NB4 (cell line): ENCODE data around the gene CACNG4.

Source experiments
- DNase-seq: peaks from one replicate; pipeline ENCODE4 v3.0.0; 2010; ENCODE audit warnings: low read depth
- H3K4me3 ChIP-seq: one replicate; pipeline ENCODE4 v1.5.1; 2011; ENCODE audit warnings: mild to moderate bottlenecking, low read depth, low read length, moderate library complexity
- MYC ChIP-seq: IDR thresholded peaks from 2 replicates; pipeline ENCODE4 v1.6.1; 2011; ENCODE audit warnings: low read depth, low read length
- POLR2A ChIP-seq: IDR thresholded peaks from 2 replicates; pipeline ENCODE4 v1.6.1; 2011; ENCODE audit warnings: mild to moderate bottlenecking; ENCODE audit not compliant: insufficient read length; ENCODE audit errors: extremely low read depth
- TF ChIP-seq, protein P1 (sequence below): IDR thresholded peaks from one replicate; pipeline ENCODE4 v1.5.1; 2012; ENCODE audit warnings: low read depth, low read length
- TF ChIP-seq, protein P2 (sequence below): IDR thresholded peaks from 2 replicates; pipeline ENCODE4 v1.6.1; 2011; ENCODE audit warnings: low read depth, low read length

The CACNG4 gene

DNA sequence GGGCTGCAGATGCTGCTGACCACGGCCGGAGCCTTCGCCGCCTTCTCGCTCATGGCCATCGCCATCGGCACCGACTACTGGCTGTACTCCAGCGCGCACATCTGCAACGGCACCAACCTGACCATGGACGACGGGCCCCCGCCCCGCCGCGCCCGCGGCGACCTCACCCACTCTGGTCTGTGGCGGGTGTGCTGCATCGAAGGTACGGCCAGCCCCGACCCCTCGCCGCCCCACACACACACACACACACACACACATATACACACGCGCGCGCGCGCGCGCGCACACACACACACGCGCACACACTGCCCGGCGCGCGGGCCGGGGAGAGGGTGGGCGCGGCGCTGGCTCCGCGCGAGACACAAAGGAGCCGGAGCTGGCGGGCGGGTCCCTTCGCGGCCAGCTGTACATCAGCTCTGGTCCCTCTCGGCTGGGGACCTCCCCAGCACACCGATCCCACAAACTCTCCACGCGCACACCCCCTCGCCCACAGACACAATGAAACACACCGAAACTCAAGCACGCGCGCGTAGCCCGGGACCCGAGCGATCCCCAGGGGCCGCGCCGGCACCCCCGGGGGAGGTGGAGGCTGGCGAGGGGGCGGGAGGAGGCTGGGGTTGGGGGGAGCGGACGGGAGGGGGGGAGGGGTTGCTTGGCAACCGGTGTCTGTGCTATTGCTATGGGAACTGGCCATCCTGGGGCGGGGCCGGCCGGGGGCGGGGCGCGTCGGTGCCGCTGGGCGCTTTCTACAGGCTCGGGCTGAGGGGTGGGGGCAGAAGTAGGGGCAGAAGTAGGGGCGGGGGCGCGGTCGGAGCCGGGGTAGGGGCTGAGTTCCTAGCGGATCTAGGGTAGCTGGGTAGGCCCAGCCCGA is 658 bp downstream of the CACNG4 start:
- H3K4me3 ChIP-seq, result no peak overlapping the region
- DNase-seq, result no peak
- TF ChIP-seq MYC (no peak), POLR2A (no peak)
- TF ChIP-seq, protein P1, sequence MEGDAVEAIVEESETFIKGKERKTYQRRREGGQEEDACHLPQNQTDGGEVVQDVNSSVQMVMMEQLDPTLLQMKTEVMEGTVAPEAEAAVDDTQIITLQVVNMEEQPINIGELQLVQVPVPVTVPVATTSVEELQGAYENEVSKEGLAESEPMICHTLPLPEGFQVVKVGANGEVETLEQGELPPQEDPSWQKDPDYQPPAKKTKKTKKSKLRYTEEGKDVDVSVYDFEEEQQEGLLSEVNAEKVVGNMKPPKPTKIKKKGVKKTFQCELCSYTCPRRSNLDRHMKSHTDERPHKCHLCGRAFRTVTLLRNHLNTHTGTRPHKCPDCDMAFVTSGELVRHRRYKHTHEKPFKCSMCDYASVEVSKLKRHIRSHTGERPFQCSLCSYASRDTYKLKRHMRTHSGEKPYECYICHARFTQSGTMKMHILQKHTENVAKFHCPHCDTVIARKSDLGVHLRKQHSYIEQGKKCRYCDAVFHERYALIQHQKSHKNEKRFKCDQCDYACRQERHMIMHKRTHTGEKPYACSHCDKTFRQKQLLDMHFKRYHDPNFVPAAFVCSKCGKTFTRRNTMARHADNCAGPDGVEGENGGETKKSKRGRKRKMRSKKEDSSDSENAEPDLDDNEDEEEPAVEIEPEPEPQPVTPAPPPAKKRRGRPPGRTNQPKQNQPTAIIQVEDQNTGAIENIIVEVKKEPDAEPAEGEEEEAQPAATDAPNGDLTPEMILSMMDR, result no peak
- TF ChIP-seq, protein P2, sequence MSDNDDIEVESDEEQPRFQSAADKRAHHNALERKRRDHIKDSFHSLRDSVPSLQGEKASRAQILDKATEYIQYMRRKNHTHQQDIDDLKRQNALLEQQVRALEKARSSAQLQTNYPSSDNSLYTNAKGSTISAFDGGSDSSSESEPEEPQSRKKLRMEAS, result no peak

DNA sequence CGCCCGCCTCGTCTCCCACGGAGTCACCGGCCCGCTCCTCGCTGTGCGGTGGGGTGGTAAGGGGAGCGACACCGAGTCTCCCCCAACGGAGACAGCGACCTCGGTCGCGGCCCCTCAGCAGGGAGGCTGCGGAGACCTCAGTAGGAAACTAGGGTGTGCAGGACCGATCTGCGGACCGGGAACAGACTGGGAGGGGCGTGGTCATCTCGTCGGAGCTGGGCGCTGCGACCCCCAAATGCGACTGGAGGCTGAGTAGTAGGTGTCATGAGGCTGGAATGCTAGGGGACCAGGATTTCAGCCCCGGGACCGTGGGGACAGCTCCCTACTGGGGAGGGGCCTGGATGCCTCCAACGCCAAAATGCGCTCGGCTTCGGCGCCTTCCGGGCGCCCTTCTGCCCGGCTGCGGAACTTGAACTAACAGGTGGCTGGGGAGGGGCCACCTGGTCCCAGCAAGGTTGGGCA is 1.3 kb downstream of the CACNG4 start:
- H3K4me3 ChIP-seq, result no peak overlapping the region
- TF ChIP-seq POLR2A (no peak), MYC (no peak)
- TF ChIP-seq, protein P1, result no peak
- TF ChIP-seq, protein P2, result no peak
- DNase-seq, result no peak

DNA sequence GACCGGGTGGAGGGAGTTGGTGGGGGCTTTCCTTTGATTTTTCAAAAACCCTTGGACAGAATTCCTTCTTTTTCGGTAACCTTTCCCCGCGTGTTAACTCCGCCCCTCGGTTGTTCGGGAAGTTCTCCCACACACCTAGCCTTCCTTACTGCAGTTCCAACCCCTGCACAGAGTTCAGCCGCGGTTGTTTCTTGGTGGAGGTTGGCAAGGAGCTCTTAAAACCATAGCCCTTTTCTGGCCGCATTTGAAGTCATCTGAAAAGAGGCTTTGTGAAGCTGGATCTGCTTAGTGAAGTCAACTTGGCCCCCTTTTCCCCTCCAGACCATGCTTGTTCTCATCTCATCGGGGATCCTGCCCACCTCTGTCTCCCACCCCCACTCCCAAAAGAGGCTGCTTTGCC is 1.8 kb downstream of the CACNG4 start:
- TF ChIP-seq MYC (no peak), POLR2A (no peak)
- TF ChIP-seq, protein P2, result no peak
- TF ChIP-seq, protein P1, result no peak
- no peak for DNase-seq
- no peak overlapping the region for H3K4me3 ChIP-seq

DNA sequence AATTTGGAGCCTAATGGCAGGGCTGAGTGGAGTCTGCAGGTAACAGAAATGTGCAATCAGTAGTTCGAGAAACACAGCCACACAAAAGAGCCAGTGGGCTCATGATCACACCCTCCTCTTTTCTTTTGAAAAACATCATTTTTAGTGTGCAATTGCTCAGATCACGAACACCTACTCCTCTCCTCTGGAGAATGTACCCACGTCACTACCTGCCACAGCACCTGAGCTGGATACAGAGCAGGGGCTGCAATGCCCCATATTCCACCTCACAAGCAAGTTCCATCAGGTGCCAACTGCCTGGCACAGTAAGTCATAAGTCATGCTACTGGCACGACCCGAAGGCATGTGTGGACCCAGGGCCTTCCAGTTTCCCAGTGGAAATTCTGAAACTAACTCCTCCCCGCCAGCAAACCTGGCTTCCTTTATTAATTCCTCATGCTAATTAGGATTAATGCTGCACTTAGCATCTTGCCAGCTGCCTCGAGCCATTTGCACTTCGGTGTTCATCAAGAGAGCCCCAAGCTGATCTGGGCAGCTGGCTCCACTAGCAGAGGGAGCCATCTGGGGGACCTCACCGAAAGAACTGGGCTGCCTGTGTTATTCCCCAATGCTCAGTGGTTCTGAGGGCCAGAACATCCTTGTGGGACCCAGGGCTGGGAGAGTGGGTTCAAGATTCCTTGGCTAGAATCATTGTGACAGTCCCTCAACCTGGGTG is 2.4 kb downstream of the CACNG4 start:
- no peak overlapping the region for H3K4me3 ChIP-seq
- no peak for DNase-seq
- TF ChIP-seq, protein P2, result no peak

DNA sequence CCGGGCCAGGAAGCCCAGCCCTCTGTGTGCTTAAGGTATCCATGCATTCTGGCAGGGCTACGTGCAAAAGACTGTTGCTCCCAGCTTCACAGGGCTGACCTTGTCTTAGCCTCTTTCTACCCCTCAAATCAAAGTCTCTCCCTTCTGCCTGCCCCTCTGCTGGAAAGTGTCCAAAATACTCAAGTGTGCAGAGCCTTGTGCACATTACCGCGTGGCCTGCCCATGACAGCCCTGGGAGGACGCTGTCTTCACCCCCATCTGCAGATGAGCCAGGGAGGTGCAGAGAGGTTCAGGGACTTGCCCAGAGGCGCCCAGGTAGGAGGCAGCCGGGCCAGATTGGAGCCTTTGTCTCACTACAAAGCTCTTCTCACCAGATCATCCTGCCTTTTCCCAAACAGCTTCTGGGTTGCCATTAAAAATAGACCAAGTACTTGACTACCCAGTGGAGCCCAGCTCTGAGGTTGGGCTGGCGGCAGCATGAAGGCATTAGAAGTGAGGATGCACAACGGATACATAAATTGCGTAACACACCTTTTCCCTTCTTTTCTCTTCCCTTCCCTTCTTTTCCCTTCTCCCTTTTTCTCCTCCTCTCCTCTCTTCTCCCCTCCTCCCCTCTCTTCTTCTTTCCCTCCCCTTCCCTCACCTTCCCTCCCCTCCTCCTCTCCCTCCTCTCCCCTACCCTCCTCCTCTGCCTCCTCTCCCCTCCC is 3.5 kb downstream of the CACNG4 start:
- DNase-seq, result no peak
- H3K4me3 ChIP-seq, result no peak overlapping the region
- TF ChIP-seq, protein P1, result no peak
- TF ChIP-seq, protein P2, result no peak
- TF ChIP-seq POLR2A (no peak), MYC (no peak)

DNA sequence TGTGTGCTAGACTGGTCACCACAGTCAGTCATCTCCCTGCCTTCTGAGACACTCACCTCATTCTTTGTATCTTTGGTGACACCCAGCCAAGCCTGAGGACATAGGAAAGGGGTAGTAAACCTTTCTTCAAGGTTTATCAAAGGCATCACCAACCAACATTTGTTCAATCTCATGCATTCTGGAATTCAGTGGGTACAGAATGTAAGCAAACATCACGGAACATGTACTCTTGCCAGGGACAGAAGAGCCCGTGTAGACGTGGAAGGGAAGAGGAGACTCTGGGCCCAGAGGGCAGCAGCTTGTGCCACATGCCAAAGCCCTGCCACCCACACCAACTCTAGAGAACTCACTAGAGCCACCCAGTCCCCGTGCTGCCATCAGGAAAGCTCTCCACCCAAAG is 4.4 kb downstream of the CACNG4 start:
- TF ChIP-seq POLR2A (no peak), MYC (no peak)
- TF ChIP-seq, protein P1, result no peak
- TF ChIP-seq, protein P2, result no peak
- no peak overlapping the region for H3K4me3 ChIP-seq

More for the DNA sequence above, 4.4 kb downstream of the CACNG4 start:
- DNase-seq, result no peak
